Activated CD8-positive, alpha-beta memory T cell treated with anti-CD3 and anti-CD28 coated beads, Interleukin-2, amount 50 U/mL, for 24 hours (primary cell): Measurements from ENCODE around the gene DECR2.

Experiments used
- DNase-seq: peaks from one replicate; pipeline ENCODE4 v3.0.0-alpha.2; 2020; ENCODE audit errors: extremely low read depth

Gene DECR2

DNA sequence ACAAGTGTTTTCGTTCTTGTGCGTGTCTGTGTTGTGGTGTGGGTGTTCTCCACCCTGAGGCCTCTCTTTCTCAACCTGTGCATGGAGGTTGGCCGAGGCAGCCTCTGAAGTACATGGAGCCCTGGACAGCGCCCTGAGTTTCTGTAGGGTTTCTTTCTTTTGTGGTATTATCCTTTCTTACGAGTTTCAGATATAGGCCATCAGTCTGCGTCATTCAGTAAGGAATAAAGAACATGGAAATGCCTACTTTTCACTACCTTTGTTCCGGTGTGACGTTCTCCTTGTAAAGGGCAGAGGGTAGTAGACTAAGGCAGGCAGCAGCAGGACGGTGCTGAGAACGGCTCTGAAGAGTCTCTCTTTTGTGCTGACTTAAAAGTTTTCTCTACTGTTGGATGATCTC, 42.3 kb downstream of the DECR2 start:
- DNase-seq, result no peak

- no peak for DNase-seq
Measured at GRCh38 chr16:445566-445965, 43.9 kb downstream of the DECR2 start.

DNA sequence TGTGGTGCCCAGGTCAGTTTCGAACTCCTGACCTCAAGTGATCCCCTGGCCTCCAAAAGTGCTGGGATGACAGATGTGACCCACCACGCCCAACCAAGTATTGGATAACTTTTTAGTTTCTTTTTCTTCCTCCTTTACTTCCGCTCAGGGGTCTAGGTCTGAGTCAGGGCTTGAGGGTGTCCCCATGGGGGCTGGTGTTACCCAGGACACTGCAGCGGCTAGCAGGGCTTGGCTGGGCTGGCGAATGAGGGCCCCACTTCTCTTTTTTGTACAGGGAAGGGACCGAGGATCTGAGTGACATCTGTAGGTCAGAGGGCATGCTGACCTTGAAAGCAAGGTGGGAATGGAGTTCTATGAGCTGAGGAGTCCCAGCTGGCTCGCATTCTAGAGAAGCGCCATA, 48.7 kb downstream of the DECR2 start:
- no peak for DNase-seq

DNA sequence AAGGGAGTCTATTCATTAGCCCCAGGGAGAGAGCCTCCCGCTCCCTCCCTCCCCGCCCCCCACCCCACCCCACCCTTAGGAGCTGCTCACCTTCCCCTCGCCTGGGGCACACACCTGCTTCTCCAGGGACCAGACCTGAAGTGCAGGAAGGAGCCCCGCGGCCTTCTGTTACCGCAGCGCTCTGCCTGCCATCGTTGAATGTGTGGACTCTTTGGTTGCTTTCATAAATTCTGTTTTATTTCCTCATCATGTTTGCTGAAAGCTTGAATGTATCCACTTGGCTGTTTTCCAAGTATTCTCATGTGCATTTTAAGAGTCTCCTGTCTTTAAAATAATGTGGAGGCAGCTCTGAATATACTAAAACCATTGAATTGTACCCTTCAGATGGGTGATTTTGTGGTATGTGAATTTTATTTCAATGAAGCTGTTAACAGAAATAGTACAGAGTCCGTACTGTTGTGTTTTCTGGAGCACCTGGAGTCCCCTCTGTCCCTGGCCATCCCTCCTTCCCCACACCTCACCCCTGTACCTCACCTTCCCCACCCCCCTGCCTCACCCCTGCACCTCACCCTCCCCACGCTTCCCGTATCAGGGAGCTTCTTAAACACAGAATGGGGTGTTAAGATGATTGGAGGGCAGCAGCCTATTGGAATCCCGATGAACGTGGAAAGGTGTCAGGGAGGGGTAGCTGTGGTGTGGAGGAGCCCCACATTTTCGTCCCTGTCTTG, 49.3 kb downstream of the DECR2 start:
- DNase-seq, result no peak

DNA sequence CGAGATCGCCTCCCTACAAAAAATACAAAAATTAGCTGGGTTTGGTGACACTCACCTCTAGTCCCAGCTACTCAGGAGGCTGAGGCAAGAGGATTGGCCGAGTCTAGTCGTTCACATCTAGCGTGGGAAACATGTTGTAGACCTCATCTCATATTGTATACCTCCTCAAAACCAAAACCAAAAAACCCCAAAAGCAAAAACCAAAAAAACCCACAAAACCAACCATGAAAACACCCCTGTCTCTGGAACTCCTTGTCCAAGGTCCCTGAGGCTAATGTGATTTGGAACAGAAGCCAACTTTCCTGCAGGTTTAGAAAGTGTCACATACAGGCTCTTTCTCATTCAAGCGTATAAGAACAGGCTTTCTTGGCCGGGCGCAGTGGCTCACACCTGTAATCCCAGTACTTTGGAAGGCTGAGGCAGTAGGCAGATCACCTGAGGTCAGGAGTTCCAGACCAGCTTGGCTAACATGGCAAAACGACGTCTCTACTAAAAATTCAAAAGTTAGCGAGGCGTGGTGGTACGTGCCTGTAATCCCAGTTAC, 52.8 kb downstream of the DECR2 start:
- DNase-seq, result no peak

DNA sequence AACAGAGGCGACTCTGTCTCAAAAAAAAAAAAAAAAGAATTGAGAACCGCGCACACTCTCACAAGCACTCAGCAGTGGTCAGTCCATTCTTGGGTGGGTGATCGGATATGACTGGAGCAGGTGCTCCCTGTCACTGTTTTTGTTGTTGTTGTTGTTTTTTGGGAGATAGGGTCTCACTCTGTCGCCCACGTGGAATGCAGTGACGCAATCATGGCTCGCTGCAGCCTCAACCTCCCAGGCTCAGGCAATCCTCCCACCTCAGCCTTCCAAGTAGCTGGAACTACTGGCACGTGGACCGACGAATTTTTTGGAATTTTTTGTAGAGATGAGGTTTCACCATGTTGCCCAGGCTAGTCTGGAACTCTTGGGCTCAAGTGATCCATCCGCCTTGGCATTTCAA, 53.8 kb downstream of the DECR2 start:
- no peak for DNase-seq

DNA sequence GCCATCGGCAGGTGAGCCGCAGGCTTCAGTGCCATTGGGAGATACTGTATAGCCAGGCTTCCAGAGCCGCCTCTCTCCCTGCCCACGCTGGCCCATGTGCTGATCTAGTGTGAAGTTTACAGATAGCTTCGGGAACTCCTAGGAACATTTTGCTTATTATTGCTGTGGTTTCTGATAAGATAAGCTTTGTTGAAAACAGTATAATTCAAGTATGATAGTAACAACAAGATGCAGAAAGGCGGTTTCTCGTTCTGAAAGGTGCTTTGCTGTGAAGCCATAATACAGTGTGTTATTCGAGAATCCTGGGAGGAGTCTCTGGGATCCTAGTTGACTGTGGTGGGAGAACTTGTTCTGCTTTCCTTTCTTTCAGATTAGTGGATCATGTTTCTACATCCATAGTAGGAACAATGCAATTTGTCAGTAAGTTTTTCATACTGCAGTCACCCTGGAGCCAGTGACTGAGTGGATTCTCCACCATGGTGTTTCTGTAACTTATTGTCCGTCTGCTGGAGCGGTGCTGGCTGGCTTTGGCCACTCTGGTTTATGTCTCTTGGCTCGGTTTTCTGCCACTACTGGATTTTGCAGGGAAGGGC, 55.3 kb downstream of the DECR2 start:
- no peak for DNase-seq

DNA sequence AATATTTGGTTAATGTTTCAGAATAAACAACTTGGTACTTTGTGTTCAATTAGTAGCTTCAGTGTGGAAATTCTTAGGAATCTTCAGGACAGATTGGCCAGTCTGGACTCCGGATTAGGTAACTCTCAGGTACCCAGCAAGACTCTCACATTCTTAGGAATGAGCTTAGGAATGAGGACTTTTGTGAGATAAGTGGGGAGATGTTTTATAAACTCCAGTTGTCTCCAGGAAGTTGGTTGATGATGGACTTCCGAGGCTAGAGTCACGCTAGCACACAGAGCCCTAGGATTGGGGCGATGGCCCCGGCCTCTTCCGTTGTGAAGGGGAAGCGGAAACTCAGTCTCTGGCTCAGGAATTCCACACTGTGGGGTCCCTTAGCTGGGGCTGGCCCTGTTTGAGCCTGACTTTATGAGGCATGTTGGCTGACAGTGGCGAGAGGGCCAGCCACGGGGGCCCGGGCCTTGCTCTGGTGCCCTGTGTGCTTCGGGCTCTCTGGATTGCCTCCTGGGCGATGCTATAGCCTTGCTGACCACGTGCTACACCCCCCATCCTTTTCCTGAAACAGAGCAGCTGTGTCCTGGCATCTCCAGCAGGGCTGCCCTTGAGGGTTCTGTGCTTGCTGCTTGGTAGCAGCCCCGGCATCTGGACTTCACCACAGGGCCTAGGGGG, 56.2 kb downstream of the DECR2 start:
- DNase-seq, result no peak

GRCh38 chr16:459761-460160, 58.1 kb downstream of the DECR2 start:
- DNase-seq, result no peak

GRCh38 chr16:460787-461186, 59.1 kb downstream of the DECR2 start:
- no peak for DNase-seq
